NCI-H82 (cell line): Measurements from ENCODE around the gene PROZ.

Source experiments
- DNase-seq: peaks from one replicate; lab custom pipeline; 2025; lab: John Stamatoyannopoulos, UW

Gene PROZ

DNA sequence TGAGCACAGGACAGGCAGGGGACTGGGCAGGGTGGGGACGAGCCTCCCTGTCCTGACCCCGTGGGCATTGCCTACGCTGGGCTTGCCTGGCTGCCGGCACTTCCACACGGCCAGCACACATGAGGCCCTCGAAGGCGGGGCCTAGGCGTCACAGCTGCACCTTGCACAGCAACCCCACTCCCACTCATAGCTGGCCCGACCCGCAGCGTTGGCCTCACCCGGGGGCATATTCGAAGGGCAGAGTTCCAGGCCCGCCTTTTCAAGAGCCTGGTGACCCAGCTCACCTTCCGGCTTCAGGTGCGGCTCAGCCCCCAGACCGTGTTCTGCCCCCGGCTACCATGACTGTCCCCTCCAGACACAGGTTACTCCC is 16.9 kb upstream of the PROZ start:
- DNase-seq = no peak

DNA sequence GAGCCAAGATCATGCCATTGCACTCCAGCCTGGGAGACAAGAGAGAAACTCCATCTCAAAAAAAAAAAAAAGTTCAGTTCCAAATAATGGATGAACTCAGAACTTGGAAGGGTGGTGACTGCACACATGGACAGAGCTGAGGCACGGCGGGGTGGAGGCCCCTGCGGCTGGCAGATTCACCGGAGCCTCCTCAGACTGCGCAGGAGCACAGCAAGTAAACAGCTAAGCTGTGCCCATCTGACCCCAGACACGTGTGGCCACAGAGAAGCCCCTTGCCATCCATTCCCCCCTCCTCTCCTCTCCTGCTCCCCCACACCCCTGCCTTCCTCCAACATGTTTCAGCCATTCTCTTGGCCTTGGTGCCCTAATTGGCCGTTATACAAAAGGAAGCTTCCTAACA is 15.6 kb upstream of the PROZ start:
- no peak for DNase-seq

DNA sequence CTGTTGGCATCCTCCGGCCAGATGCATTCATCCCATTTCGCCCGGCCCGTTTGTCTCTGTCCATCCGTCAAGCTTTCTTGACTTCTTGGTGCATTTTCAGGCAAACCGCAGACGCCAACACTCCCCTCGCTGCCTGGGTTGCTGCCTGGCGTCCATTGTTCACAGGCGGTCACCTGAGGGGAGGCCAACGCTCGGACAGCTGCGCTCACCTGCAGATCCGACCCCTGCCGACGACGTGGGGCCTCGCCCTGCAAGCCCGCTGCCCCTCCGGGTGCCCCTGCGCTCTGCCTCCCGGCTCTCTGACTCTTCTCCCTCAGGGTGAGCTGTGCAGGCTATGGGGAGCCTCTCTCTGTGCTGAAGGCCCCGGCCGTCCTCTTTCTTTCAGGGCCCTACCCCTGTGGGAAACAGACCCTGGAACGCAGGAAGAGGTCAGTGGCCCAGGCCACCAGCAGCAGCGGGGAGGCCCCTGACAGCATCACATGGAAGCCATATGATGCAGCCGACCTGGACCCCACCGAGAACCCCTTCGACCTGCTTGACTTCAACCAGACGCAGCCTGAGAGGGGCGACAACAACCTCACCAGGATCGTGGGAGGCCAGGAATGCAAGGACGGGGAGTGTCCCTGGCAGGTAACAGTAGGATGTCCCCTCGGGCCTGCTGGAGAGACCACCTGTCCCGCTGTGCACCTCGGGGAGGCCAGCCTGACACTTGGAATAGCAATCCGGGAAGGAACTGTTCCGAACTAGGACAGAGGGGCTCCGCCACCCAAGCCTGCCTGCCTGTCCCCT is 14.8 kb upstream of the PROZ start:
- no peak for DNase-seq

DNA sequence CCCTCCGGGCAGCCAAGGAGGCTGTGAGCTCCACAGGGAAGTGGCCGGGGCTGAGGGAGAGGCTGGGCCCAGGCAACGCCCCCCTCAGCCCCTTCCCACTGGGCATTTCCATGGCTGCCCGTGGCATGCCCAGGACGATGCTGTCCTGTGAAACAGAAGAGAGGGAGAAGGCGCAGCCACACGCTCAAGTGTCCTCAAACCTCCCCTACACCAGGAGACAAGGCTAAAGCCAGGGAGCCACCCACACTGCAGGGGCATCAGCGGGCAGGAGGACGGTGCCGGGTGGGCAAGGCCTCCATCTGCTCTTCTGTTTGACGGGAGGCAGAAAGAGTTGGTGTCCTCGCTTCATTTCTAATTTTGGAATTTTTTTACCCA is 14.2 kb upstream of the PROZ start:
- no peak for DNase-seq

DNA sequence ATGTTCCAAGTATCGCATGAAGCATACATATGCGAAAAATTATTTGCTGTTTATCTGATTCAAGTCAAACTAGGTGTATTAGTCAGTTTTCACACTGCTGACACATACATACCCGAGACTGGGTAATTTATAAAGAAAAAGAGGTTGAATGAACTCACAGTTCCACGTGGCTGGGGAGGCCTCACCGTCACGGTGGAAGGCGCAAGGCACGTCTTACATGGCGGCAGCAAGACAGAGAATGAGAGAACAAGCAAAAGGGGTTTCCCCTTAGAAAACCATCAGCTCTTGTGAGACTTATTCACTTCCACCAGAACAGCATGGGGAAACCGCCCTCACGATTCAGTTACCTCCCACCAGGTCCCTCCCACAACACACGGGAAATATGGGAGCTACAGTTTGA is 13.0 kb upstream of the PROZ start:
- no peak for DNase-seq

DNA sequence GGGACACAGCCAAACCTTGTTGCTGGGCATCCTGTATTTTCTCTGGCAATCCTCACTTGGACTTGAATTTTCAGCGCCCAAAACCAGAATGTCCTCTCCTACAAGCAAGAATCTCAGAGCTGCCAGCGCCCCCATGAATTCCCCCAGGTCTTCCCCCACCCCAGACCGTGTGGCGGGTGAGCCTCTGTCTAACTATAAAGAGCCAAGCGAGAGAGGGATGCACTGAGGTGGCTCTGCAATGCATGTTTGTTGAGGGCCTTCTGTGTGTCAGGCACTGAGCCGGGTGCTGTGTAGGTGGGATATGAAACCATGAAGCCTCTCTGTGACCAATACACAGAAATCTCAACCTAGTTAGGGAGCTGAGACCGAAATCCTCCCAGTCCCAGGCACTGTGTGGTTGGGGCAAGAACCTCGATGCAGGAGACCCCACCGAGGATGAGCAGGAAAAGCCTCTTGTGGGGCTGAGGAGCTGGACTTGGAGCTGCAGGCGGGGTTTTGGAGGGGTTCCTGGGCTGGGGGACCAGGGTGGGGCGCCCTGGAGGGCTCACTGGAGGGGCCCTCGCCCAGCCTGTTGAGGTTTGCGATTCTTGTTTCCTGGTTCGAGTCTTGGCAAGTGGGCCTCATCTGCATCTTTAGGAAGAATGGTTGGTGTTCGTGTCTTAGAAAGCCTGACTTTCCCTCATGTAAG is 12.4 kb upstream of the PROZ start:
- no peak for DNase-seq

DNA sequence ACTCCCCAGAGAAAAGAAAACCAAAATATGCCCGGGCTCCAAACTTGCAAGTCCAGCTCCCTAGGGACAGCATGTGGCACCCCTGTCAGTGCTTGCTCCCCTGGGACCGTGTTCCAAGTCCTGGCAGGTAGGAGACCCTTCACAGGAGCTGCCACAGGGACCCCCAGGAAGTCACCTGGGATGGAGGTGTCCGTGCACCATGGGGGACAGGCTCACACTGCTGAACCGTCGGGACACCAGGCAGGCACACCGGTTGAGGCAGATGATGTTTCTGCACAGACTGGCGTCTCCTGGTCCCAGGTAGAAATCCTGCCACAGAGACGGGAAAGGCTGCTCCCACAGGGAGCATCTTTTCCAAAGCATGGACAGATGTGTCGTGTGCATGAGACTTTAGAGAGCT is 11.7 kb upstream of the PROZ start:
- DNase-seq = no peak

DNA sequence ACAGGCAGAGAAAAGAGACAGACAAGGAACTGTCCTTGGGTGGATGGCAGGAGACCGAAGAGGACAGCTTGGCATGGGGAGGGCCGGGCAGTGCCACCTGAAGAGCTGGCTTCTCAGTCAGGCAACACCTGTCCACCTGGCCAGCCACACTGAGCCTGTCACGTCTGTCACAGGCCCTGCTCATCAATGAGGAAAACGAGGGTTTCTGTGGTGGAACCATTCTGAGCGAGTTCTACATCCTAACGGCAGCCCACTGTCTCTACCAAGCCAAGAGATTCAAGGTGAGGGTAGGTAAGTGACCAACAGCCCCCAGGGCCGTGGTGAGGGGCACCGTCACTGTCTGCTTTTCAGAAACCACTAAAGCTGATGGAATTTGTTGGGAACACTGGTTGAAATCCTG is 11.2 kb upstream of the PROZ start:
- no peak for DNase-seq

DNA sequence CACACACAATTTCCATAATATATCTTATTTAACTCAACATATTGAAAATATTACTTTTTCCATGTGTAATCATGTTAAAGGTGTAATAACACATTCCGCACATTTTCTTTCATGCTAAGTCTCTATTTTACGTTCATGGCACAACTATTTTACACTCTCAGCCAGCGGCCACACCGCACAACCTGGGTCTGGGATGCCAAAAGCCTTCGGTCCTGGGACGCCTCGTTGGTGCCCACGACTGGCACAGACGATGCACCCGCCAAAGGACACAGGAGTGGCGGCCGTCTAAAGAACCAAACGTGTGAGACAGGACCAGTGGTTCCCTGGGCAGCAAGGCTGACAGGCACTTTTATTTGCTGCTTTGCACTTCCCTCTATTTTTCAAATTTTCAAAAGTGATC is 10.0 kb upstream of the PROZ start:
- no peak for DNase-seq

DNA sequence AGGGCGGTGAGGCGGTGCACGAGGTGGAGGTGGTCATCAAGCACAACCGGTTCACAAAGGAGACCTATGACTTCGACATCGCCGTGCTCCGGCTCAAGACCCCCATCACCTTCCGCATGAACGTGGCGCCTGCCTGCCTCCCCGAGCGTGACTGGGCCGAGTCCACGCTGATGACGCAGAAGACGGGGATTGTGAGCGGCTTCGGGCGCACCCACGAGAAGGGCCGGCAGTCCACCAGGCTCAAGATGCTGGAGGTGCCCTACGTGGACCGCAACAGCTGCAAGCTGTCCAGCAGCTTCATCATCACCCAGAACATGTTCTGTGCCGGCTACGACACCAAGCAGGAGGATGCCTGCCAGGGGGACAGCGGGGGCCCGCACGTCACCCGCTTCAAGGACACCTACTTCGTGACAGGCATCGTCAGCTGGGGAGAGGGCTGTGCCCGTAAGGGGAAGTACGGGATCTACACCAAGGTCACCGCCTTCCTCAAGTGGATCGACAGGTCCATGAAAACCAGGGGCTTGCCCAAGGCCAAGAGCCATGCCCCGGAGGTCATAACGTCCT is 9.4 kb upstream of the PROZ start:
- DNase-seq = no peak

DNA sequence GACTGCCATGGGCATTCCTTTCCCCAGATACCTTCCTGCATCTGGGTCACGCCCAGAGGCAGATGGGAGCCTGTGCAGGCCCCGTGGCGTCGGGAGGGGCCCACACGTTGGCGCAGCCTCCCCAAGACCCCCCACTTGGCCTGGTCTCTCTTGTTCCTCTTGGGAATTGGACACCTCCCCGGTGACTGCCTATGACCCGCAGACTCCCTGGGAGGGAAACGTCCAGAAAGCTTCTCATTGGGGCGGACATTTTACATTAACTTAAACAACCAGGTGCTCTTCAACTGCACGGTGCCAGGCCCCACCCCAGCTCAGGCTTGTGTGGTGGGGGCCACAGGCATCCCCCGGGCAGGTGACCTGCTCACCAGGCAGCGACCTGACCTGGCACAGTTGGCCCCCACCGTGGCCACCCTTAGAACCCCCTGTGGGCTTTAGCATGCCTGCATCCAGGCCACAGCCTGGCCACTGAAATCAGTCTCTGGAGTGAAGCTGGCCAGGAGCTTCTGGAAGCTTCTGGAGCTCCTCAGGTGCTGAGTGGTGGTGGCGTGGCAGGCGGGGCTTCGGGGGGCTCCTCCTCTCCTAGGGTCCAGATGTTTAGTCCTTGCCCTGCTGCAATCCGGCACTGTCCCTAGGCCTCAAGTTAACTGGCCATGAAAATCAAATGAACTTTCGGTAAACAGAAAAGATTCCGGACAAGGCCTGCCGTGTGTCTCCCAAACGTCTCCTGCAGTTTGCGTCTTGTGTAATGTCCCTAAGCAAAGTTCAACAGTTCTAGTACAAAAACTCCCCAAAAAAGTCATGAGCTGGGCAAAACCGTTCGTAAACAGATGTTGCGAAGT is 8.5 kb upstream of the PROZ start:
- DNase-seq = no peak

DNA sequence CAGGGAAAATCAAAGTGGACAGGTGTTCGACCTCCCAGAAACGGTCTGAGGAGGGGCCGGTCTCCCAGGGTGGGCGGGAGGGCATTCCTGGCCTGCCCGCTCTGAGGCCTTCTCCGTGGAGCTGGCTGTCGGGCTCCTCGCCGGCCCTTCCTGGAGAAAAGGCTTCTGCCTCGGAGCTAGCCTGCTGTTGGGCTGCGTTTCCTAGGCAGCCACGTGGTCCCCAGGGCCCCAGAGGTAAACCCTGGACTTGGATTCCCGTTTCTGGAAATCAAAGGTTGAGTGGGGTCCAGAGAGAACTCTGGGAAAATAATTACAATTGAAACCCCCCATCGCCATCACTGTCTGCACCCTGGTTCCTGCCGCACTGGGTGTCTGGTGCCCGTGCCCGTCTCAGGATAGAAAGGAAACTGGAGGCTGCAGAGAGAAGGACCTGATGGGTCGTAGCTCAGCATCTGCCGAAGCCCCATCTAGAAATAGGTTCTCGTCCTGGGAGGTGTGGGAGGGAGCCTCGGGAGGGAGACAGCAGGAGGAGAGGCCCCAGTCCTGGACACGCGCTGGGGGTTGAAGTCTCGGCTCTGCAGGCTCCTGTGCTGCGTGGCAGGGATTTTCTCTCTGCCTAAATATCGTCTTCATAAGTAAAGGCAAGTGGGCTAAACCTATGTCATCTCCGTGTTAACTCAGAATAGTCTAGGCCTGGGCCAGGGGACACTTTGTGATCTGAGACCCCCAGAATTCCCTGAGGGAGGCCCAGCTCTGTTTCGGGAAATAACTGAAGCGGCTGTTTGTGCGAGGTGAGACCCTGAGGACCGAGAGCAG is 7.7 kb upstream of the PROZ start:
- DNase-seq = no peak

DNA sequence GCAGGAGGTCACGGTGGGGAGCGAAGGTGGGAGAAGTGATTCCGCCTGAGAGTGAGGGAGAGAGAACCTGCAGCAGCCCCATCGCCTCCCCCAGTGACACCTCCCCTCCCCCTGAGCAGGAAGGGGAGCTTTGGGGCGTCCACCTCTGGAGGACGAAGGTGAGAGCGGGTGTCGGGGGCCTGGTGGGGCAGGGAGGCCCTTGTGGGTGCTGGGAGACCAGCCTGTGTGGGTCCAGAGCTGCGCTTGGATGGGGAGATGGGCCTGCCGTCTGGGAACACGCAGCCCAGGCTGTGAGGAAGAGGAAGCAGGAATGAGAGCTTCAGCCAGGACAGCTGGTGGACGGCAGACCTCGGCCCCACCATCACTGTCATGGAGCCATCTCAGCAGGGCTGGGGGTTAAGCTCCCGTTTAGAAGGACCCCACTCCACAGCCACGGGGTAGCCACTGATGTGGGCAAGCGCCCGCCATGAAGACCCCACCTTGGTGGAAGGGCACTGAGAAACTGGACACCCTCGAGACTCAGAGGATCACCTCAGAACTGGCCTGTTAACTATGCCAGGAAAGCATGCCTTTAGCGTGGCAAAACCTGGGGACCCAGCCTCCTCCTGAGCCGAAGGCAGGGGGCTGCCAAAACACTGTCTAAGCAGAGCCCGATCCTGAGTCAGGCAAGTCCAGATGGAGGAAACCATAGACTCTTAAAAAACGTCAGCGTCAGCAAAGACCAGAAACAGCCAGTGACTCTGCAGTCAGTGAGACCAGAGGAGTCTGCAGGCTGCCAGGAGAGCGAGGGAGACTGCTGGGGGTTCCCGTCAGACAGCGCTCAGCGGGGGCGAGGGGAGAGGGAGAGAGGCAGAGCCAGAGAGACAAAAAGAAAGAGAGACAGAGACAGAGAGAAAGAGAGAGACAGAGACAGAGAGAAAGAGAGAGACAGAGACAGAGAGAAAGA is 6.4 kb upstream of the PROZ start:
- peak; percentile 25 for DNase-seq

DNA sequence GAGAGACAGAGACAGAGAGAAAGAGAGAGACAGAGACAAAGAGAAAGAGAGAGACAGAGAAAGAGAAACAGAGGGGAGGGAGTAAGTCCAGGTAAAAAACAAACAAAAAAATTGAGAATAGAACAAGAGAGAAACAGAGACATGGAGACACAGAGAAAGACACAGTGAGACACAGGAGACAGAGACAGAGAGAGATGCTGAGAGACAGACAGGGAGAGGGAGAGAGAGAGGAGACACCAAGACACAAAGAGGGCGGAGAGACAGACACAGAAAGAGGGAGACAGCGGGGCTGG is 5.8 kb upstream of the PROZ start:
- no peak for DNase-seq

DNA sequence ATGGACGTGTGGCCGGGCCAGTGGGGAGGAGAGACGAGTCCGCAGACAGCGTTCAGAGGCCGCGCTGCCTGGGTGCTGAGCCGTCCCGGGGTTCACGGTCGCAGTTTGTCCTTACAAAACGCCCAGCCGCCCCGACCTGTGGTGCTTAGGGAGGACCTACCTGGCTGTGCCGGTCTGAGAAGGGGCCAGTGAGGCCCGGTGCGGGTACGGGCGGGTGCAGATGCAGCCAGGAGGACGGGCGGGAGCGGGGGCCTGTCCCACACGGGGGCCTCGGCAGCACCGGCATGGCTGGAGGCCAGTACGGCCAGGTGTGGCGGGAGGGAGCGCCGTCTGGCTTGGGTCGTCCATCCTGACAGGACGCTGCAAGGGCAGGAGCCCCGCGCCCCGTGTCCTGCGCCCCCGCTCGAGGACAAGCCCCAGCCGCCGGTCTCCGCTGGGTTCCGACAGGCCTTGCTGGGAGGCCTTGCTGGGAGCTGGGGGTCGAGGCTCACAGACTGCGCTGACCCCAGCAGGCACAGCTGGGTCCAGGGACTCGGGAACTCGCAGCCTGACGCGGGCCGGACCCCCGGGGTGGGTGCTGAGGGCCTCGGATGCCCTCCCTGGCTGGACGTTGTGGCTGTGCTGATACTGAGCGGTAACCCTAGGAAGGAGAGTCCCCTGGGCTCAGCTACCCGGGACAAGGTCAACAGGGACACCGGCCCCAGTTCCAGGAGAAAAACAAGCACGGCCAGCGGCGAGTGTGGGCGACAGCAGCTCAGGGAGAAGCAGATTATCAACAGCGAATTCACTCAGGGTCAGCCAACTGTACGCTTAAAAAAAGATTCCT is 5.3 kb upstream of the PROZ start:
- DNase-seq = no peak

DNA sequence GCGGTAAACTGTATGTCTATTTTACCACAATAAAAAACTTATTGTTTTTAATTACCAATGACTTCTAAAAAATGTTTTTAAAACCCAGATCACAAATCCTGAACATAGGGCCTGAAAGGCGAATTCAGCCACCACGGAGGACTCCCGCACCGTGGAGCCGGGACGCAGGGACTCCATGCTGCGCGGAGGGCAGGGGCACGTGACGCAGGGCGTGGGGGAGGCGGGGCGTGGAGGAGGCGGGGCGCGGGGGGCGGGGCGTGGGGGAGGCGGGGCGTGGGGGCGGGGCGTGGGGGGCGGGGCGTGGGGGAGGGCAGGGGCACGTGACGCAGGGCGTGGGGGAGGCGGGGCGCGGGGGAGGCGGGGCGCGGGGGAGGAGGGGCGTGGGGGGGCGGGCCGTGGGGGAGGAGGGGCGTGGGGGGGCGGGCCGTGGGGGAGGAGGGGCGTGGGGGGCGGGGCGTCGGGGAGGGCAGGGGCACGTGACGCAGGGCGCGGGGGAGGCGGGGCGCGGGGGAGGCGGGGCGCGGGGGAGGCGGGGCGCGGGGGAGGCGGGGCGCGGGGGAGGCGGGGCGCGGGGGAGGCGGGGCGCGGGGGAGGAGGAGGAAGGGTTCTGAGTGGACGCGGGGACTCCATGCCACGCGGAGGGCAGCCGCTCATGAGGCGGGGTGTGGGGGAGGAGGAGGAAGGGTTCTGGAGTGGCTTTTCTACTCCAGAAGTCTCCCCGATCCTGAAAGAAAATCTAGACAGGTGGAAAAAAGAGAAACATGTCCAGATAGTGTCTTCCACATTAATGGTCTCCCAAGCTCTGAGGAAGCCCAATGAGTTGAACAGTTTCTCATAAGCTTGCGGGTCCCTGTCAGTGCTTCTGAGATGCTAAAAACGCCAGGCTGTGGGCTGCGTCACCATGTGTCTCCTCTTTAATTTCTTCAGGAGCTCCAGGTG is 4.4 kb upstream of the PROZ start:
- DNase-seq = peak; percentile 88

DNA sequence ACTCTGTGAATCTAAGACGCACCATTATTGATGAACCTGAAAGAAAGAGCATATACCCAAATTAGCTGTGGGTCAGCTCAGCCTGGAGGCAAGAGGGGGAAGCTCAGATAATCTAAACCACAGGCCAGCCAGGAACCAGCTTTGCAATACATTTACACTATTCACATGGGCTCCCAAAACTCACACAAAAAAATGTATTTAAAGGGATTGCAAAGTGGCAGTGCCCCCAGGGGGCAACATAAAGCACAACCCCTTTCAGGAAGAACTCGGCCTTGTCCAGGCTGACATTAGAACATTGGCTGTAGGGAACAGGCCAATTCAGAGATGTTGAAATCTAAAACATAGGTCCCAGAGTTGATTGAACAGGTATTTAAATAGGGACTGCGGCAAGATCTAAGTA is 3.2 kb upstream of the PROZ start:
- no peak for DNase-seq

DNA sequence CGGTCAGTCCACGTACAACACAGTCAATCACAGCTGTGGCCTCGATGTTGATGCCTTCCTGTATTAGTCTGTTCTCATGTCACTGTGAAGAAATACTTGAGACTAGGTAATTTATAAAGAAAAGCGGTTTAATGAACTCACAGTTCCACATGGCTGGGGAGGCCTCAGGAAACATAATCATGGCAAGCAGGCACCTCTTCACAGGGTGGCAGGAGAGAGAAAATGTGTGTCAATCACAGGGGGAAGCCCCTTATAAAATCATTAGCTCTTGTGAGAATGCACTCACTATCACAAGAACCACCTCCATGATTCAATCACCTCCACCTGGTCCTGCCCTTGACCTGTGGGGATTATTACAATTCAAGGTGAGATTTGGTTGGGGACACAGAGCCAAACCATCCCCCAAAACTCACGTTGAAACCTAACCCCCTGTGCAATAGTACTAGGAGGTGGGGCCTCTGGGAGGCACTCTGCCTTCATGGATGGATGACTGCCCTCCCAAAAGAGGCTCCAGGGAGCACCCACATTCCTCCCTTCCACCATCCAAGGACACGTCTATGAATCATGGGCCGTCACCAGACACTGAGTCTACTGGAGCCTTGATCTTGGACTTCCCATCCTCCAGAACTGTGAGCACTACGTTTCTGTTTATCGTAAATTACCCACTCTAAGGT is 2.3 kb upstream of the PROZ start:
- no peak for DNase-seq
